Tibial nerve (tissue), 3 donors: ENCODE results near the gene LGALS4.

ENCODE experiments used
- POLR2A ChIP-seq, 2 donors: fragments of 450-650 bp; IDR thresholded peaks; one replicate each; pipeline ENCODE4 v1.6.1; 2017; ENCODE audit warnings: antibody characterized with exemption in 2 of 2, mild to moderate bottlenecking in 2 of 2, moderate library complexity in 2 of 2
- TF ChIP-seq, protein P1 (sequence below), 5 experiments: fragments of 200-600 bp in 3 of 5; fragments of 450-650 bp in 2 of 5; sonication (generic) in 3 of 5; IDR thresholded peaks; one replicate each; pipeline ENCODE4 v1.5.1; 2016 to 2019; ENCODE audit warnings: antibody characterized with exemption in 5 of 5, mild to moderate bottlenecking in 3 of 5, moderate library complexity in 2 of 5

DNA sequence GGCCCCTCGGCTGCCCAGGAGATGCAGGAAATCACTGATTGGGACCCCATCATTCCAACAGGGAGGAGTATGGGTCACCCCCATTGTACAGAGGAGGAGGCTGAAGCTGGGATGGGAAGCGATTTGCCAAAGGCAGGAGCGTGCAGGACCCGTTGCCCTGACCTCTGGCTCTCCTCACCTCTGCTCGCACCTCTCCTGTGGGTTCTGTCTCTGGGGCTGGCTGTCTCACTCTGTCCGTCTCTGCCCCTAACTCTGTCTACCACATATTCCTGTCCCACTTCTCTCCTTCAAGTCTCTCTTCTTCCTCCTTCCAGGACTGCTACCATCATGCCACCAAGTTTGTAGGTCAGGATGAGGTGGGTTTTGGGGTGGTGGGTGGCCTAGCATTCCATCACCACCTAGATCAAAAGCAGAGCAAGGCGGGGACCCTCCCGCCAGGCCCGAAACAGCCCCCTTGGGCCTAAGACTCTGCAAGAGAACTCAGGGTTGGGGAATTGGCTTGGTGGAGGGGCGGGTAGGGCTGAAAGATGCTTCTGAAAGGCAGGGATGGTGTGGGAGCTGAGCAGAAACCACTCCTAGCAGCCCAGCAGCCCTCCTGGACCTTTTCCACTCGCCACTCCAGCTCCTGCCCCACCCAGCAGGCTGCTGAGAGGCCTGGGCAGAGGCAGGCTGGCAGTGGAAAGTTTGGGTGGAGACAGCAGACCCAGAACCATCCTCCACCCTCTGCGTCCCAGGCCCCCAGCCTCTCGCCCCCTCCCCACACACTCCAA lies 38.4 kb downstream of the LGALS4 start:
- TF ChIP-seq POLR2A (IDR thresholded peaks at IDR 0.05) = no peak
- TF ChIP-seq, protein P1, sequence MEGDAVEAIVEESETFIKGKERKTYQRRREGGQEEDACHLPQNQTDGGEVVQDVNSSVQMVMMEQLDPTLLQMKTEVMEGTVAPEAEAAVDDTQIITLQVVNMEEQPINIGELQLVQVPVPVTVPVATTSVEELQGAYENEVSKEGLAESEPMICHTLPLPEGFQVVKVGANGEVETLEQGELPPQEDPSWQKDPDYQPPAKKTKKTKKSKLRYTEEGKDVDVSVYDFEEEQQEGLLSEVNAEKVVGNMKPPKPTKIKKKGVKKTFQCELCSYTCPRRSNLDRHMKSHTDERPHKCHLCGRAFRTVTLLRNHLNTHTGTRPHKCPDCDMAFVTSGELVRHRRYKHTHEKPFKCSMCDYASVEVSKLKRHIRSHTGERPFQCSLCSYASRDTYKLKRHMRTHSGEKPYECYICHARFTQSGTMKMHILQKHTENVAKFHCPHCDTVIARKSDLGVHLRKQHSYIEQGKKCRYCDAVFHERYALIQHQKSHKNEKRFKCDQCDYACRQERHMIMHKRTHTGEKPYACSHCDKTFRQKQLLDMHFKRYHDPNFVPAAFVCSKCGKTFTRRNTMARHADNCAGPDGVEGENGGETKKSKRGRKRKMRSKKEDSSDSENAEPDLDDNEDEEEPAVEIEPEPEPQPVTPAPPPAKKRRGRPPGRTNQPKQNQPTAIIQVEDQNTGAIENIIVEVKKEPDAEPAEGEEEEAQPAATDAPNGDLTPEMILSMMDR (IDR thresholded peaks at IDR 0.05) = no peak
